Fibroblast of lung (primary cell): ENCODE results near the gene CPSF3.

Source experiments
- CTCF ChIP-seq, 2 donors: IDR thresholded peaks in 1 of 2; conservative IDR thresholded peaks in 1 of 2; 1 replicate in 1 of 2; 2 replicates in 1 of 2; pipeline ENCODE4 v1.5.1; 2011 to 2012; ENCODE audit warnings: low read length in 2 of 2, control low read depth in 1 of 2, inconsistent platforms in 1 of 2, low read depth in 1 of 2, mild to moderate bottlenecking in 1 of 2
- EZH2 ChIP-seq: IDR thresholded peaks from 2 replicates; pipeline ENCODE4 v1.5.1; 2012; ENCODE audit warnings: low read length, control low read depth, mild to moderate bottlenecking; ENCODE audit errors: missing control alignments

GRCh38 chr2:9430316-9431293 lies 7.2 kb downstream of the CPSF3 start:
- TF ChIP-seq CTCF (conservative IDR thresholded peaks at IDR 0.05 in 1 of 2, IDR thresholded peaks at IDR 0.05 in 1 of 2; ENCODE audit: low read depth in 1 of 2, low read length in 2 of 2) (no peak), EZH2 (no peak)
